HT1080 (cell line): ENCODE data around the gene EFCAB12. TPM values are rescaled to one million over a fixed set of nuclear protein-coding genes. Genes with fewer than 3 reads are reported as not detected.

Experiments used
- DNase-seq: peaks from one replicate; pipeline ENCODE4 v3.0.0-alpha.2; 2015; ENCODE audit warnings: low read depth
- total RNA-seq: library from RNA; depleted of rRNA; stranded (reverse); fragments of >200 nt; shearing (Covaris generic); gene quantifications from 2 replicates; pipeline ENCODE4 v1.2.3, GENCODE V29; 2014

Gene EFCAB12
- total RNA-seq, 1 experiment from 2014 or later = not detected

- no peak for DNase-seq
These were observed 18.5 kb upstream of the EFCAB12 start for GRCh38 chr3:129446926-129447325.

- no peak for DNase-seq
These were observed 17.0 kb upstream of the EFCAB12 start for GRCh38 chr3:129445471-129445870.

GRCh38 chr3:129442947-129443346 is 14.5 kb upstream of the EFCAB12 start:
- no peak for DNase-seq

DNA sequence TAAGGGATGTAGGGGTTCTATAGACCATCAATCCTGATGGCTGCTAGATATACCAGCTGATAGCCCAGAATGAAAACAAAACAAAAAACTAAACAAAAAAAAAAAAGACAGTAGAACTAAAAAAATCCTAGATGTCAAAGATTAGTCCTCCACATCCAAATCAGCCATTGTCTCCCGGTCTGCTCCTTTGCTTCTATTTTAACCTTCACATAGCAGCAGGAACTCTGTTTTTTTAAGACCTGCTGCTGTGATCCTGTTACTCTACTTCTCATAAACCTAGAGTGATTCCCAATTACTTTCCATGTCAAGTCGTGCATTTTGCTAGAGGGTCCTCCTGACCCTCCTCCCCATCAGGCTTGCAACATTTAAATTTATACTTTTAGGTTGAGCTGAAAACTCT is 14.1 kb upstream of the EFCAB12 start:
- no peak for DNase-seq

DNA sequence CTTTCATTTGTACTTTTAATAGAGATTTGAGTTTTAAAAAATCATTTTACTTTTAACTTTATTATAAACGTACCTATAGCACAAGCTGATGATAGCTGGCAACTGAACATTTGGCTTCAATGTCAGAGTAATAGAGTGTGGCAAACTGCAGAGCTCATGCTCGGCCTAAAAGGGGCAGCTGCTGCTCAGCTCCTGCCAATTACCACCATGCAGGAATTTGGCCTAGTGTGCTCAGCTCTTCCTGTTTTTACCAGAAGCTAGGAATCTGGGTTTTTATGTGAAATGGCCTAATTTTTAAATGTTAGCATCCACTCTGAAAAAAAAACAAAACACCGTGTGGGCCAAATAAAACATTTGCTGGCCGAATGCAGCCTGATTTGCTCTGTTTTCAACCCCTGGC is 13.3 kb upstream of the EFCAB12 start:
- no peak for DNase-seq

GRCh38 chr3:129441215-129441614 is 12.8 kb upstream of the EFCAB12 start:
- DNase-seq = no peak

GRCh38 chr3:129440618-129441190 is 12.3 kb upstream of the EFCAB12 start:
- DNase-seq = no peak

- DNase-seq = peak; percentile 100
These were observed 11.6 kb upstream of the EFCAB12 start, which contains the start of the genes IFT122 and MBD4 for GRCh38 chr3:129439817-129440617. IFT122 (plus strand) TSS chr3:129440224; CDS start chr3:129440331, 107 bp downstream. MBD4 (minus strand) TSS chr3:129439948; CDS start chr3:129439833, 115 bp downstream.

DNA sequence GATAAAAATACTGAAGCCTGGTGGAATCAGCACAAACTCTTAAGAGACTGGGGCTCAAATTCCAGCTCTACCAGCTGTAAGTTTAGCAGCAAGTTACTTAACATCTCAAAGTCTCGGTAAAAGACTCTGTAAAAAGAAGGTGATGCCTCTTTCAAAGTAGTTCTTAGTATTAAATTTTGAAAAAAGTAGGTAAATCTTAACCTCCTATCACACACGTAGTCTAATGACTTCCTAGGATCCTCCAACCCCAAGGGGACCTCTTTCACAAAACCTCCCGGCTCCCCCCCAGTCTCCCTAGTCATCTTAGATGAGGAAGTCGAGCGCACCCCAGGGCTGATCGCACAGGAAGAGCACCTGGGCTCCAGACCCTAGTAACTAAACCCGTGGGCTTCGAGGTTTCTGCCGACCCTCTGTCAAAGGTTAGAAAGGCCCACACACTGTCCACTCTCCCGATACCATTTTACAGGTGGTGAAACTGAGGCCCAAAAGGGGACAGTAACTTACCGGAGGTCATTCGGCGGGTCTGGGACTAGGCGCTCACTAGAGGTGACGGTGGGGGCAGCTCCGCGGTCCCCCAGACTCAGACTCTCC is 10.9 kb upstream of the EFCAB12 start:
- no peak for DNase-seq

GRCh38 chr3:129435367-129435766 is 6.9 kb upstream of the EFCAB12 start:
- DNase-seq = no peak

- no peak for DNase-seq
These were observed 5.7 kb upstream of the EFCAB12 start for GRCh38 chr3:129434140-129434539.

GRCh38 chr3:129433565-129433964 is 5.1 kb upstream of the EFCAB12 start:
- DNase-seq = no peak

DNA sequence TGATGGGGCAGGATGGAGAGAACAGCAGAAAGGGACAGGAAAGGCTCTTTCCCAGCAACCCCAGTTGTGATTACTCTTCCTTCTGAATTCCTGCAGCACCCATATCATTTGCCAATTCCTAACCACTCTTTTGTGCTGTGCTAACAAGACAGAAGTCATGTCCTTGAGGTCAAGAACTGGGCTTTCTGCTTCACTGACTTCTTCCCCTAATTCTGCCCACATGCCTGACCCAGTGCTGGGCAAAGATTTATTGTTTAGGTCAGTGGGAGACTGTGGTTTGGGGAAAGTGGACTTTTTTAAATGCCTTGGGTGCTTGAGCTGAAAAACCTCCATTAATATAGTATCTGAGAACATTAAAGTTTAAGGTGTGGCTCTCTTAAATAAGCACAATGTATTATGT is 4.2 kb upstream of the EFCAB12 start:
- DNase-seq = no peak

- peak; percentile 35 for DNase-seq
These were observed 3.6 kb upstream of the EFCAB12 start for GRCh38 chr3:129432036-129432435.

DNA sequence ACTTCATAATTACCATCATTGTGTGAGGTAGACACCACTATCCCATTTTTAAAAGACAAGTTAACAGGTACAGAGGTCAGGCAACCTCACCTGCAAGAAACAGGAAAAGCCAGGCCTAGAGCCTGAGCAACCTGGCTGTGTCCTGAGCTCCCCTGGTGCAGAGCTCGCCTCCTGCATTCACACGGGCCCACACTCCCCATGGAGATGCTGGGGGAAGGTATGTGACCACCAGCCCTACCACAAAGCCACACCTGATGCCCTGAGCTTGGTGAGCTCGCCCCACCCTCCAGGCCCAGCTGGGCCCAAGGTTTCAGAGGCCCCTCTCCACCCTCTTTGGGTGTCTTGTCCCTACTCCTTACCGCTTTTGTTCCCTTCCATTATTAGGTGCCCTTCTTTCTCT is 1.2 kb upstream of the EFCAB12 start:
- DNase-seq = no peak

GRCh38 chr3:129429080-129429451 is 630 bp upstream of the EFCAB12 start:
- DNase-seq = no peak

- DNase-seq = no peak
These were observed 445 bp downstream of the EFCAB12 start for GRCh38 chr3:129428007-129428375.

- no peak for DNase-seq
These were observed 2.8 kb downstream of the EFCAB12 start for GRCh38 chr3:129425619-129426018.

DNA sequence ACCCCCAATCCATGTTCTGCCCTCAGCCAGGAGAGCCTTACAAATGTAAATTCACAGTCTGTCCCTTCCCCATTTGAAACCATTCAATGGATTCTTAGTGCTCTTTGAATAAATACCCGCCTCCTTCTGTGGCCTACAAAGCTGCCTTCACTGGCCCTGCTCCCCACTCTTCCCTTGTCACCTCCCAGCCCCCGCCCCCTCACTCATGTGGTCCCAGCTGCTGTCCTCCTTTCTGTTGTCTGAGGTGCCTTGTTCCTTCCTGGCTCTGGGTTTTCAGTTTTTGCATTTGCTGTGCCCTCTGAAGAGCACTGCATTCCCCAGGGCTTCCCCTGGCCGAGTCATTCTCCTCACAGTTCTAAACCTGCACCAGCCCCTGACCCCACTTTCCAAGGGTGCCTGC is 3.2 kb downstream of the EFCAB12 start:
- no peak for DNase-seq

GRCh38 chr3:129424185-129424841 is 4.1 kb downstream of the EFCAB12 start:
- peak; percentile 52 for DNase-seq

DNA sequence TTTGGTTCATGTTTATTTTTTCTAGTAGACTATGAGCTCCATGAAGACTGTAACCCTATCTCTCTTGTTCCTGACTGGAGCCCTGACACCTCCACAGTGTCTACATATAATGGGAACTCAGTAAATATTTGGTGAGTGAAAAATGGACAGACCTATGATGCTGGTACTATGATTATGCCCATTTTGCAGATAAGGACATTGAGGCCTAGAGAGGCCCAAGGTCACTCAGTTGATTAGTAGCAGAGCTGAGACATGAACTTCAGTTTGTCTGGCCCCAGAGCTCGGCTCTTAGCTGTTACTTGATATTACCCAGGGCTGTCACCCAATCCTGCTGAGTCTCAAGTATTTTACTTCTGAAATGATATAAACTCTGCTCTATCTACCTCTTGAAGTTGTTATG is 5.5 kb downstream of the EFCAB12 start:
- DNase-seq = no peak
